Lower lobe of right lung (tissue), 2 donors: ENCODE measurements around the gene CLEC2D. TPM values are rescaled to one million over a fixed set of nuclear protein-coding genes. Genes with fewer than 3 reads are reported as not detected.
"Not testable (repeated sequence)": the region's sequence is repeated elsewhere in the genome, so short reads cannot be mapped to it uniquely, and the experiment has no call there.

Experiments used
- ATAC-seq, 2 donors: fragments of 200-7000 bp; cut with Tn5 transposase; one replicate each; pipeline ENCODE4 v1.9.1; 2020 to 2022; ENCODE audit warnings: mild to moderate bottlenecking in 2 of 2, moderate library complexity in 2 of 2
- DNase-seq: peaks from one replicate; pipeline ENCODE4 v3.0.0-alpha.2; 2020
- H3K27ac ChIP-seq: fragments of 200-600 bp; one replicate; pipeline ENCODE4 v1.8.0; 2022
- H3K27me3 ChIP-seq: fragments of 200-600 bp; one replicate; pipeline ENCODE4 v1.8.0; 2022; ENCODE audit warnings: low read depth
- H3K36me3 ChIP-seq: fragments of 200-600 bp; one replicate; pipeline ENCODE4 v1.8.0; 2022; ENCODE audit warnings: mild to moderate bottlenecking
- H3K4me1 ChIP-seq: fragments of 200-600 bp; one replicate; pipeline ENCODE4 v1.8.0; 2022
- H3K4me3 ChIP-seq: fragments of 200-600 bp; one replicate; pipeline ENCODE4 v1.8.0; 2022; ENCODE audit warnings: mild to moderate bottlenecking
- H3K9me3 ChIP-seq: fragments of 200-600 bp; one replicate; pipeline ENCODE4 v1.8.0; 2022
- intact Hi-C: fragments of 100-400 bp; cut with DNase I; formaldehyde crosslinking; loops from one replicate; pipeline ENCODE4 v1.11.0; 2022
- total RNA-seq: library from RNA; stranded (reverse); fragmentation: NEBNext Ultra II Directional; extraction: Animal tissue kit (Norgen Biotek cat#: 25700); gene quantifications from one replicate; pipeline ENCODE4 v1.2.1, GENCODE V29; 2021
- TF ChIP-seq, protein P1 (sequence below): fragments of 200-600 bp; IDR thresholded peaks from one replicate; pipeline ENCODE4 v1.8.0; 2022; ENCODE audit warnings: antibody characterized with exemption, mild to moderate bottlenecking
- donor health status: DM: no; HTN: yes; CAD: no; lungs with severe emphysema.

The CLEC2D gene
- total RNA-seq, 1 donor from 2014 or later, result 13.9 TPM

DNA sequence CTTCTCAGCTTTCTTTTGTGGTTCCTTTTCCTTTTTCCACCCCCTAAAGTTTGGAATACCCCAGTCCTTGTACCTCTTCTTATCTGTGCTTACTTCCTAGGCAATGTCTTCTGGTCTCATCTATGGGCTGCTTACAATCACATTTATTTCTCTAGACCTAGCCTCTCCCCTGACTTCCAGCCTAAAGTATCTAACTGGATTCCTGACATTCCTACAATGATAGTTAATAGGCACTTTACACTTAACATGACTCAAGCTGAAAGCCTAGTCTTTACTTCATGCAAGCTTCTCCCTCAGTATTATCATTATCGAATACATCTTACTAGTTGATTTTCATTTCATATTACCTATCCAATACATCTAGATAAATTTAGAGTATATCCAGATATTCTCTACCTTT, 42.2 kb downstream of the CLEC2D start:
- no peaks in the 10 kb centered on the region for H3K4me1 ChIP-seq
- H3K27ac ChIP-seq, result no peak overlapping the region
- ATAC-seq (no peak), DNase-seq (no peak)
- no peaks in the 10 kb centered on the region for H3K27me3 ChIP-seq
- intact Hi-C loops, result no loop called here
- no peak overlapping the region for H3K4me3 ChIP-seq
- TF ChIP-seq, protein P1, sequence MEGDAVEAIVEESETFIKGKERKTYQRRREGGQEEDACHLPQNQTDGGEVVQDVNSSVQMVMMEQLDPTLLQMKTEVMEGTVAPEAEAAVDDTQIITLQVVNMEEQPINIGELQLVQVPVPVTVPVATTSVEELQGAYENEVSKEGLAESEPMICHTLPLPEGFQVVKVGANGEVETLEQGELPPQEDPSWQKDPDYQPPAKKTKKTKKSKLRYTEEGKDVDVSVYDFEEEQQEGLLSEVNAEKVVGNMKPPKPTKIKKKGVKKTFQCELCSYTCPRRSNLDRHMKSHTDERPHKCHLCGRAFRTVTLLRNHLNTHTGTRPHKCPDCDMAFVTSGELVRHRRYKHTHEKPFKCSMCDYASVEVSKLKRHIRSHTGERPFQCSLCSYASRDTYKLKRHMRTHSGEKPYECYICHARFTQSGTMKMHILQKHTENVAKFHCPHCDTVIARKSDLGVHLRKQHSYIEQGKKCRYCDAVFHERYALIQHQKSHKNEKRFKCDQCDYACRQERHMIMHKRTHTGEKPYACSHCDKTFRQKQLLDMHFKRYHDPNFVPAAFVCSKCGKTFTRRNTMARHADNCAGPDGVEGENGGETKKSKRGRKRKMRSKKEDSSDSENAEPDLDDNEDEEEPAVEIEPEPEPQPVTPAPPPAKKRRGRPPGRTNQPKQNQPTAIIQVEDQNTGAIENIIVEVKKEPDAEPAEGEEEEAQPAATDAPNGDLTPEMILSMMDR, result no peak
- no peaks in the 10 kb centered on the region for H3K9me3 ChIP-seq
- H3K36me3 ChIP-seq, result no peaks in the 10 kb centered on the region

DNA sequence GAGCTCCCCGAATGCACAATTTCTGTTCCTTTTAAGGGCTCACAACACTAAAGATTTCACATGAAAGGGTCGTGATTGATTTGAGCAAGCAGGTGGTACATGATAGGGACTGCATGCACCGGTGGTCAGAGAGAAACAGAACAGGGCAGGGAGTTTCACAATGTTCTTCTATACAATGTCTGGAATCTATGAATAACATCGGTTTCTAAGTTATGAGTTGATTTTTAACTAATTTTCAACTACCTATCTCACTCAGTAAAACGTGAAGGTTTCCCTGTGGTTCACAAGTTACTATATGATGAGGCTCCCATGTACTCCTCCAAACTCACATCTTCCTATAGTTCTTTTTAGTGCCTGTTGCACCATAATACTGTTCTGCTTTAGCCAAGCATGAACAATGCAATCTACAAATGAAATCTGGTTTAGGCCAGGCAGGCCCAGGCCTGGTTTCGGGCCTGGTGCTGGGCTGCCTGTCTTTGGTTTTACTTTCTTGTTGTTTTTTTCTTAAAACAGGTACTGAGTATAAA, 43.6 kb downstream of the CLEC2D start:
- H3K36me3 ChIP-seq, intact Hi-C loops, H3K27ac ChIP-seq, H3K4me3 ChIP-seq, H3K4me1 ChIP-seq, H3K27me3 ChIP-seq, H3K9me3 ChIP-seq, ATAC-seq, DNase-seq: not testable (repeated sequence)

DNA sequence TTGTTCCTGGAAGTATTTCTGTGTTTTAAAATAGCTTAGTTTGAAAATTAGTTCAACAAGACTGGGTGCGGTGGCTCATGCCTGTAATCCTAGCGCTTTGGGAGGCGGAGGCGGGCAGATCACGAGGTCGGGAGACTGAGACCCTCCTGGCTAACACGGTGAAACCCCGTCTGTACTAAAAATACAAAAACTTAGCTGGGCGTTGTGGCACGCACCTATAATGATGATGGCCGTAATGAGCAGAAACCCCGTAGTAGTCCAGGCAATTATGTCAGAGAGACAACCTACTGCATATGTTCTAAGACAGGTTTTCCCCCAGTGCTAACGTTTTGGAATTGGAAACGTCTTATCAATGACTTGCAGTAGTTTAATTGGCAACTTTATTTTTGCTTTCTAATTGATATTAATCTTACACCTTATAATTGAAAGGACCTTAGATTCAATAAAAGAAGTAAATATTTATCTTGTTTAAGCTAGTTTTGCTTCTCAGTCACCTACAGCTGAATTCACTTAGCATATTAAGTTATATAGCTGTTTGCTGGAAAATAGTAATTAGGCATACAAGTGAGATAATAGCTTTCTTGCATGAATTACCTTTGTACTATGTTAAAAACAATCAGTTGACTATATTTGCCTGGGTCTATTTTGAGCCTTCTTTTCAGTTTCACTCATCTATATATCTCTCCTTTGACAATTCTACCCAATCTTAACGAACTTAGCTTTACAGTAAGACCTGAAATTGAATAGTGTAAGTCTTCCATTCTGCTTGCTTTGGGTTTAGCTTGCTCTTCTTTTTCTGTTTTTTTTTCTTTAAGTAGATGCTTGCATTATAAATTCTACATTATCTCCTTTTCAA, 47.8 kb downstream of the CLEC2D start:
- intact Hi-C loops, result no loop called here
- H3K36me3 ChIP-seq, result no peaks in the 10 kb centered on the region

DNA sequence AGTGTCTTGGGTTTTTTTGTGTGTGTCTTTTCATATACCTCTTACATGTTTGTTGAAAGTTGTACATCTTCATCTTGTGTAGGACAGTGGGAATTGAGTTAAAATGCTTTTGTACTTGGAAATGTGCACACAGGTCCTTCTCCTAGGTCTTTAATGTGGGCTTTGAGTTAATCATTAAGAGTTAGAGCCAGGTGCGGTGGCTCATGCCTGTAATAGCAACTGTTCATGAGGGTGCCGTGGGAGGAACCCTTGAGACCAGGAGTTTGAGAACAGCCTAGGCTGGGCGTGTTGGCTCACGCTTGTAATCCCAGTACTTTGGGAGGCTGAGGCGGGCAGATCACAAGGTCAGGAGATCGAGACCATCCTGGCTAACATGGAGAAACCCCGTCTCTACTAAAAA, 49.5 kb downstream of the CLEC2D start:
- Histone ChIP-seq H3K4me3 (no peak overlapping the region), H3K4me1 (no peaks in the 10 kb centered on the region), H3K27me3 (no peaks in the 10 kb centered on the region), H3K27ac (no peak overlapping the region), H3K9me3 (no peaks in the 10 kb centered on the region), H3K36me3 (no peaks in the 10 kb centered on the region)
- ATAC-seq (no peak), DNase-seq (no peak)
- TF ChIP-seq, protein P1, result no peak
- intact Hi-C loops, result no loop called here

More for the DNA sequence above, 47.8 kb downstream of the CLEC2D start:
- no peak overlapping the region for H3K27ac ChIP-seq
- no peaks in the 10 kb centered on the region for H3K27me3 ChIP-seq
- no peak overlapping the region for H3K4me3 ChIP-seq
- TF ChIP-seq, protein P1, result no peak
- no peaks in the 10 kb centered on the region for H3K4me1 ChIP-seq
- DNase-seq (no peak), ATAC-seq (no peak)
- H3K9me3 ChIP-seq, result no peaks in the 10 kb centered on the region

DNA sequence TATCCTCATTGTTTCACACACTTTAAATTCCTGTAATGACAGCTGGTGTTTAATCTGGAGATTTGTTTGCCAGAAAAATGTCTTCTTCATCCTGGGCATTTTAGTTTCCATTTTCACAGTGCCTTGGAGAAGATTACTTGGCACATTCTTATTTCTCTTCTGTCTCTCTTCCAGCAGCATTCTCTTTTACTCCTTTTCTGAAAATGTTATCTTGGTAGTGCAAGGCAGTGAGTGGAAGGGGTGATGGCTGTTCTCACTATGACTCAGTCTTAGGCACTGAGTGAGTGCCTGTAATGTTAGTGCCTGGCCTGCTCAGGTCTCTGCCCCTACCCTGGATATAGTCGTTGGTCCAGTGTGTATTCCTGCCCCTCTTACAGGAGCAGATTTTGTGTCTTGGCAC, 50.3 kb downstream of the CLEC2D start:
- no peak overlapping the region for H3K27ac ChIP-seq
- H3K36me3 ChIP-seq, result no peaks in the 10 kb centered on the region
- intact Hi-C loops, result no loop called here
- H3K4me3 ChIP-seq, result no peak overlapping the region
- H3K27me3 ChIP-seq, result no peaks in the 10 kb centered on the region
- TF ChIP-seq, protein P1, result no peak
- H3K4me1 ChIP-seq, result no peaks in the 10 kb centered on the region
- no peak for ATAC-seq
- no peaks in the 10 kb centered on the region for H3K9me3 ChIP-seq
- DNase-seq, result no peak

DNA sequence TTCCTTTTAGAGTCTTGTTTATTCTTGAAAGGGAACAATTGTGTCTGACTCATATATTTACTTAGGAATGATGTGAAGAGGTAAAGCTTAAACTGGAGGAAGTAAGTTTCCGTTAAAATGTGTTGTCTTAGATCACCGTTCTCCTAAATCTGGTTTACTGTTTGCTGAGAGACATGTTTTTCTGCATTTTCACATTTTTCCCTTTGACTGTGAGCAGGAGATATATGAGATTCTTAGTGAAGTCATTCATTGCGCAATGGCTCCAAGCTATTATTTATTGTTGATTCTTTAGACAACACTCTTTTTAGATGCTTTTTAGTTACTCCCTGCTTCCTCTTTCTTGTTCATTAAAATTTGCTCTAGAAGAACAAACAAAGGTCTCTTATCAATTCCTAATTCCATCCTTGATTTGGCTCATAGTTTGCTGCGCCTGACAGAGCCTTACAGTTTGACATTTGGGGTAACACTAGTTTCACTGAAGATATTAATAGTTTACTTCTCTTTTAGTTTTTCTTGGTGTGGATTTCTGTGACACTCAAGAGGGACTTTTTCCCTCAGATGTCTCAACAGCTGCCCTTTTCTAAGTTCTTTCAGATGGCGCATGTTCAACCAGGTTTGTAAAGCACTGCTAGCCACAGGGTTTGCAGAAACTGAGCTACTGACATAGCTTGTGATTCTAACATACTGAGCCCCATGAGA, 52.0 kb downstream of the CLEC2D start:
- Histone ChIP-seq H3K36me3 (no peaks in the 10 kb centered on the region), H3K4me1 (no peaks in the 10 kb centered on the region), H3K4me3 (no peak overlapping the region), H3K27ac (no peak overlapping the region), H3K9me3 (no peaks in the 10 kb centered on the region), H3K27me3 (no peaks in the 10 kb centered on the region)
- TF ChIP-seq, protein P1, result no peak
- ATAC-seq (no peak), DNase-seq (no peak)
- intact Hi-C loops, result no loop called here
